CD14-positive monocyte (primary cell): ENCODE measurements around the gene METTL17. TPM values are rescaled to one million over a fixed set of nuclear protein-coding genes. Genes with fewer than 3 reads are reported as not detected.
"Not testable (repeated sequence)": the region's sequence is repeated elsewhere in the genome, so short reads cannot be mapped to it uniquely, and the experiment has no call there.

Experiments
- DNase-seq, 3 donors: peaks; one replicate each; pipeline ENCODE4 v3.0.0-alpha.2; 2011 to 2022
- H2AFZ ChIP-seq: 2 replicates; pipeline ENCODE4 v1.6.0; 2012; ENCODE audit warnings: mild to moderate bottlenecking, low read depth, low read length, inconsistent platforms; ENCODE audit not compliant: insufficient read depth, poor library complexity, severe bottlenecking
- H3K27ac ChIP-seq, 2 donors: 1 replicate in 1 of 2; 2 replicates in 1 of 2; pipeline ENCODE4 v1.5.1; 2012 to 2013; ENCODE audit warnings: low read length in 2 of 2, control low read depth in 1 of 2, inconsistent platforms in 1 of 2, low read depth in 1 of 2, mild to moderate bottlenecking in 1 of 2
- H3K27me3 ChIP-seq, 2 donors: one replicate each; pipeline versions ENCODE4 v1.6.0 to v1.6.1; 2011 to 2013; ENCODE audit warnings: low read length in 2 of 2; ENCODE audit not compliant: control insufficient read depth in 2 of 2, insufficient read depth in 2 of 2
- H3K36me3 ChIP-seq, 2 donors: replicated peaks in 1 of 2; 1 replicate in 1 of 2; 2 replicates in 1 of 2; pipeline versions ENCODE4 v1.5.1 to v1.6.1; 2012 to 2013; ENCODE audit warnings: low read length in 2 of 2, control low read depth in 1 of 2, inconsistent platforms in 1 of 2, mild to moderate bottlenecking in 1 of 2; ENCODE audit not compliant: insufficient read depth in 2 of 2, control insufficient read depth in 1 of 2
- H3K4me1 ChIP-seq, 2 donors: 1 replicate in 1 of 2; 2 replicates in 1 of 2; pipeline versions ENCODE4 v1.5.1 to v1.6.1; 2012 to 2013; ENCODE audit warnings: low read length in 2 of 2, control low read depth in 1 of 2, inconsistent platforms in 1 of 2, mild to moderate bottlenecking in 1 of 2, moderate library complexity in 1 of 2; ENCODE audit not compliant: insufficient read depth in 2 of 2, control insufficient read depth in 1 of 2
- H3K4me2 ChIP-seq: replicated peaks from 2 replicates; pipeline ENCODE3; 2012; ENCODE audit warnings: low read length, moderate library complexity, mild to moderate bottlenecking; ENCODE audit not compliant: poor library complexity, severe bottlenecking; ENCODE audit errors: extremely low read depth
- H3K4me3 ChIP-seq, 3 experiments: fragments of 200-600 bp in 1 of 3; sonication (generic) in 1 of 3; replicated peaks in 1 of 3; 1 replicate in 2 of 3; 2 replicates in 1 of 3; pipeline ENCODE4 v1.5.1; 2011 to 2013; ENCODE audit warnings: low read length in 3 of 3, mild to moderate bottlenecking in 3 of 3, control low read depth in 2 of 3, low read depth in 2 of 3, inconsistent platforms in 1 of 3, moderate library complexity in 1 of 3
- H3K79me2 ChIP-seq: 2 replicates; pipeline ENCODE4 v1.6.0; 2012; ENCODE audit warnings: mild to moderate bottlenecking, control low read depth, inconsistent platforms, low read length, moderate library complexity; ENCODE audit not compliant: insufficient read depth
- H3K9ac ChIP-seq: 2 replicates; pipeline ENCODE4 v1.6.0; 2017; ENCODE audit warnings: low read length, mild to moderate bottlenecking; ENCODE audit not compliant: insufficient read depth, poor library complexity, severe bottlenecking
- H3K9me3 ChIP-seq, 2 donors: replicated peaks in 1 of 2; 1 replicate in 1 of 2; 2 replicates in 1 of 2; pipeline versions ENCODE4 v1.5.1 to v1.6.1; 2012 to 2013; ENCODE audit warnings: low read length in 2 of 2, control low read depth in 1 of 2; ENCODE audit not compliant: control insufficient read depth in 1 of 2, insufficient read depth in 1 of 2
- H4K20me1 ChIP-seq: 2 replicates; pipeline ENCODE4 v1.6.0; 2012; ENCODE audit warnings: mild to moderate bottlenecking, low read length, control low read depth, moderate library complexity; ENCODE audit not compliant: insufficient read depth
- H3K27ac Mint-ChIP-seq, 7 donors: one replicate each; pipeline ENCODE4 v1.8.0; 2020; ENCODE audit warnings: mild to moderate bottlenecking in 7 of 7, mixed read lengths in 7 of 7, moderate library complexity in 6 of 7, inconsistent platforms in 2 of 7
- H3K27me3 Mint-ChIP-seq, 3 donors: one replicate each; pipeline ENCODE4 v1.8.0; 2021 to 2022; ENCODE audit warnings: low read depth in 3 of 3, mild to moderate bottlenecking in 3 of 3, mixed read lengths in 3 of 3, moderate library complexity in 3 of 3, inconsistent platforms in 1 of 3
- H3K36me3 Mint-ChIP-seq, 2 donors: one replicate each; pipeline ENCODE4 v1.8.0; 2020; ENCODE audit warnings: mixed read lengths in 2 of 2, inconsistent platforms in 1 of 2, mild to moderate bottlenecking in 1 of 2
- H3K4me1 Mint-ChIP-seq: one replicate; pipeline ENCODE4 v1.8.0; 2020; ENCODE audit warnings: mild to moderate bottlenecking, mixed read lengths
- H3K4me3 Mint-ChIP-seq, 2 donors: one replicate each; pipeline ENCODE4 v1.8.0; 2020; ENCODE audit warnings: mild to moderate bottlenecking in 2 of 2, mixed read lengths in 2 of 2, moderate library complexity in 1 of 2
- H3K9me3 Mint-ChIP-seq, 7 donors: one replicate each; pipeline ENCODE4 v1.8.0; 2020 to 2022; ENCODE audit warnings: mixed read lengths in 7 of 7, mild to moderate bottlenecking in 6 of 7, moderate library complexity in 6 of 7, inconsistent platforms in 2 of 7
- CTCF ChIP-seq: fragments of 200-600 bp; IDR thresholded peaks from one replicate; pipeline ENCODE4 v1.8.0; 2022; ENCODE audit warnings: antibody characterized with exemption, mild to moderate bottlenecking
- WGBS: methylation state at CpG from one replicate; pipeline ENCODE4 v1.1.5; 2013; ENCODE audit warnings: missing lambda C conversion rate; ENCODE audit not compliant: insufficient coverage; 5-methylcytosine and 5-hydroxymethylcytosine counted together
- intact Hi-C, 2 donors: fragments of 100-400 bp; cut with micrococcal nuclease; formaldehyde crosslinking; loops; one replicate each; pipeline versions ENCODE4 v1.15.0 to v1.15.1; 2023
- polyA plus RNA-seq, 3 donors: library from polyadenylated mRNA; depleted of rRNA in 1 of 3; unstranded in 2 of 3; stranded (reverse) in 1 of 3; fragments of 300-500 nt in 2 of 3; fragments of >200 nt in 1 of 3; fragmentation: Illumina TruSeq in 2 of 3; gene quantifications; 1 replicate in 2 of 3; 2 replicates in 1 of 3; pipeline ENCODE4 v1.2.3, GENCODE V29; 2012 to 2021

Gene METTL17
- polyA plus RNA-seq, 3 donors: 20.1 to 137 (median 21.1) TPM

GRCh38 chr14:20956376-20956976 is 33.3 kb upstream of the METTL17 start:
- Histone ChIP-seq H3K79me2 (peaks cover 7% of the 10 kb centered on the region), H3K4me1 (peaks cover 45 to 61% of the 10 kb centered on the region in 2 donors), H3K4me2 (no peak overlapping the region), H3K36me3 (no peaks in the 10 kb centered on the region), H3K4me3 (peak overlapping the region in 1 of 3 experiments; percentile 71), H3K27me3 (no peaks in the 10 kb centered on the region), H3K27ac (peak overlapping the region in 1 of 2 donors; percentile 85), H4K20me1 (no peaks in the 10 kb centered on the region), H3K9me3 (peaks cover 11 to 13% of the 10 kb centered on the region in 2 donors), H2AFZ (peak overlapping the region; percentile 0), H3K9ac (no peak overlapping the region)
- peaks cover 4 to 18% (median 14%) of the 10 kb centered on the region in 7 donors for H3K9me3 Mint-ChIP-seq
- no peak for TF ChIP-seq CTCF
- WGBS: 100% methylated on average over 1 of the region's 11 CpGs
- intact Hi-C loops: no loop called here
- DNase-seq: no peak
- peak overlapping the region in 1 of 2 donors; percentile 91 for H3K4me3 Mint-ChIP-seq
- peaks cover 63% of the 10 kb centered on the region for H3K4me1 Mint-ChIP-seq
- H3K36me3 Mint-ChIP-seq: peaks cover 4 to 5% of the 10 kb centered on the region in 2 donors
- peaks cover 0 to 2% (median 0%) of the 10 kb centered on the region in 3 donors for H3K27me3 Mint-ChIP-seq
- H3K27ac Mint-ChIP-seq: peak overlapping the region; percentile 86 to 97 (median 94)

DNA sequence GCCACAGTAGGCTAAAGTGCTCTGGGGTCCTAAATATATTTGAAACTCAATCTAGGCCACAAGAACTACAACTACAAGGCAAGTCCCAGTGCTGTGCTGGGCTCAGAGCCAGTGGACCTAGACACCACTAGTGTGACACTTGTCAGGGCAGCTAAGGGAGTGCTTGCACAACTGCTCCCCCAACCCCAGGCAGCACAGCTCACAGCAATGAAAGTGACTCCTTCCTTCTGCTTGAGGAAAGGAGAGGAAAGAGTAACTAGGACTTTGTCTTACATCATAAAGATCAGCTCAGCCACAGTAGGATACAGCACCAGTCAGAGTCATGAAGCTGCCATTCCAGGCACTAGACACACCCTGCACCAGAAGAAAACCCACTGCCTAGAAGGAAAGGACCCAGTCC is 30.8 kb upstream of the METTL17 start:
- peak overlapping the region in 1 of 2 donors; percentile 3 for H3K27ac ChIP-seq
- H3K27me3 ChIP-seq, H3K79me2 ChIP-seq, H3K36me3 Mint-ChIP-seq, DNase-seq, intact Hi-C loops, H3K36me3 ChIP-seq, H3K4me3 ChIP-seq, H3K4me2 ChIP-seq, H4K20me1 ChIP-seq, H3K9ac ChIP-seq, H2AFZ ChIP-seq, H3K27me3 Mint-ChIP-seq, H3K4me3 Mint-ChIP-seq: not testable (repeated sequence)
- peaks cover 4 to 18% (median 14%) of the 10 kb centered on the region in 7 donors for H3K9me3 Mint-ChIP-seq
- peaks cover 32 to 44% of the 10 kb centered on the region in 2 donors for H3K4me1 ChIP-seq
- H3K4me1 Mint-ChIP-seq: peaks cover 55% of the 10 kb centered on the region
- H3K9me3 ChIP-seq: peaks cover 11 to 13% of the 10 kb centered on the region in 2 donors
- peak overlapping the region in 3 of 7 donors; percentile 15 to 69 (median 66) for H3K27ac Mint-ChIP-seq
